ENCODE results near the gene TTBK1.

DNA sequence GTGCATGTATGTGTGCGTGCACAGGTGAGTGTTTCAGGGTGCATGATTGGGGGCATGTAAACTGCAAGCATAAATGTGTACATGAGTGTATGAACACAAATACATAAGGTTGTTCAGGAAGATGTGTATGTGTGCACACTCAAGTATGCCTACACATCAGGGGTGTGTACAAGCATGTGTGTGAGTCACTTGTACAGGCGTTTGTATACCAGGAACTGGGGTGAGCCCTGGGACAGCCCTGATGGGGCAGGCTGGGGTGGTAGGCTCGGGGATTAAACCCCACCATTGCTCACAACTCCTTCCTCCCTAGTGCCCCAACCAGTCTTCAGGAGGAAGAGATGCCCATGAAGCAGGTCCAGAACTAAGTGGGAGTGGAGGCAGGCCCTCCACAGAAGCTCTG is 61.1 kb downstream of the TTBK1 start:
- no peak for TF ChIP-seq EP300 (IDR thresholded peaks at IDR 0.05)
- TF ChIP-seq POLR2AphosphoS5 (IDR thresholded peaks at IDR 0.05), result no peak

Data from suprapubic skin (tissue), 4 donors.